Right lobe of liver (tissue), 6 donors: Measurements from ENCODE around the gene NEURL1. TPM values are rescaled to one million over a fixed set of nuclear protein-coding genes. Genes with fewer than 3 reads are reported as not detected.

Experiments used
- ATAC-seq, 4 donors: fragments of 200-7000 bp; cut with Tn5 transposase; one replicate each; pipeline ENCODE4 v1.9.1; 2020; ENCODE audit warnings: mild to moderate bottlenecking in 4 of 4, moderate library complexity in 4 of 4
- DNase-seq, 3 donors: peaks; one replicate each; pipeline ENCODE4 v3.0.0-alpha.2; 2020
- H3K27ac ChIP-seq, 3 donors: fragments of 200-600 bp; one replicate each; pipeline ENCODE4 v1.8.0; 2022
- H3K27me3 ChIP-seq, 2 donors: fragments of 200-600 bp; one replicate each; pipeline ENCODE4 v1.8.0; 2022
- H3K36me3 ChIP-seq, 4 donors: fragments of 200-600 bp; sonication (generic) in 1 of 4; one replicate each; pipeline versions ENCODE4 v1.5.1 to v1.8.0; 2017 to 2022; ENCODE audit warnings: control low read depth in 1 of 4
- H3K4me1 ChIP-seq, 4 donors: fragments of 200-600 bp; sonication (generic) in 1 of 4; one replicate each; pipeline versions ENCODE4 v1.5.1 to v1.8.0; 2017 to 2022; ENCODE audit warnings: control low read depth in 1 of 4
- H3K4me3 ChIP-seq, 3 donors: fragments of 200-600 bp; one replicate each; pipeline ENCODE4 v1.8.0; 2022
- H3K9me3 ChIP-seq, 4 donors: fragments of 200-600 bp; sonication (generic) in 1 of 4; one replicate each; pipeline versions ENCODE4 v1.5.1 to v1.8.0; 2017 to 2022; ENCODE audit warnings: control low read depth in 1 of 4
- CTCF ChIP-seq, 4 donors: fragments of 200-600 bp in 3 of 4; fragments of 450-650 bp in 1 of 4; IDR thresholded peaks; one replicate each; pipeline versions ENCODE4 v1.5.1 to v1.8.0; 2016 to 2022; ENCODE audit warnings: antibody characterized with exemption in 4 of 4, mild to moderate bottlenecking in 2 of 4
- POLR2A ChIP-seq: fragments of 450-650 bp; IDR thresholded peaks from one replicate; pipeline ENCODE4 v1.6.1; 2017; ENCODE audit warnings: antibody characterized with exemption, mild to moderate bottlenecking
- WGBS: methylation state at CpG from one replicate; pipeline ENCODE4 v1.1.6; 2018; ENCODE audit warnings: low coverage, low lambda C conversion rate; ENCODE audit not compliant: insufficient coverage; ENCODE audit errors: missing lambda C conversion rate; 5-methylcytosine and 5-hydroxymethylcytosine counted together
- intact Hi-C, 2 donors: fragments of 100-400 bp; cut with DNase I; formaldehyde crosslinking; loops; one replicate each; pipeline versions ENCODE4 v1.11.2 to v1.14.1; 2022
- total RNA-seq, 6 experiments: library from RNA; depleted of rRNA in 2 of 6; stranded (reverse); fragments of >200 nt in 2 of 6; fragmentation: NEBNext Ultra II Directional in 3 of 6; extraction: Animal tissue kit (Norgen Biotek cat#: 25700) in 3 of 6; gene quantifications; one replicate each; pipeline versions ENCODE4 v1.1.0 to v1.2.4, GENCODE V29; 2016 to 2023
- donor health status: DM: no; HTN: yes; CAD: no.
- donor health status: DM: no; HTN: no; CAD: no.
- donor health status: DM: no; HTN: no; CAD: no.
- donor health status: DM: no; HTN: yes; CAD: no.
- donor health status: DM: no; HTN: yes; CAD: no.

The NEURL1 gene
- total RNA-seq, 6 experiments from 2014 or later: 0.10 to 1.6 (median 0.83) TPM; not detected in 1

- Histone ChIP-seq H3K36me3 (no peaks in the 10 kb centered on the region), H3K27me3 (no peaks in the 10 kb centered on the region), H3K4me1 (no peaks in the 10 kb centered on the region), H3K9me3 (no peaks in the 10 kb centered on the region), H3K27ac (no peak overlapping the region), H3K4me3 (no peak overlapping the region)
- 100% methylated on average over 1 of the region's 2 CpGs for WGBS
- no peak for ATAC-seq
- intact Hi-C loops: no loop called here
- TF ChIP-seq POLR2A (no peak), CTCF (IDR thresholded peaks at IDR 0.05) (no peak)
- no peak for DNase-seq
Measured at GRCh38 chr10:103472005-103472404, 21.5 kb upstream of the NEURL1 start.

GRCh38 chr10:103473261-103473671, 20.2 kb upstream of the NEURL1 start:
- H3K4me1 ChIP-seq: no peaks in the 10 kb centered on the region
- H3K36me3 ChIP-seq: no peaks in the 10 kb centered on the region
- no peak overlapping the region for H3K4me3 ChIP-seq
- intact Hi-C loops: no loop called here
- WGBS: 30% methylated on average over 4 of the region's 32 CpGs
- no peaks in the 10 kb centered on the region for H3K27me3 ChIP-seq
- DNase-seq (no peak), ATAC-seq (no peak)
- TF ChIP-seq POLR2A: no peak
- no peak for TF ChIP-seq CTCF (IDR thresholded peaks at IDR 0.05)
- no peaks in the 10 kb centered on the region for H3K9me3 ChIP-seq
- H3K27ac ChIP-seq: no peak overlapping the region

- WGBS: 84% methylated on average over 3 of the region's 3 CpGs
- Histone ChIP-seq H3K27me3 (no peaks in the 10 kb centered on the region), H3K4me3 (no peak overlapping the region), H3K27ac (no peak overlapping the region), H3K9me3 (no peaks in the 10 kb centered on the region), H3K4me1 (no peaks in the 10 kb centered on the region), H3K36me3 (no peaks in the 10 kb centered on the region)
- TF ChIP-seq CTCF (IDR thresholded peaks at IDR 0.05) (no peak), POLR2A (no peak)
- DNase-seq (no peak), ATAC-seq (no peak)
- intact Hi-C loops: no loop called here
Measured at GRCh38 chr10:103474077-103474476, 19.4 kb upstream of the NEURL1 start.

GRCh38 chr10:103475437-103475836, 18.1 kb upstream of the NEURL1 start:
- DNase-seq (no peak), ATAC-seq (no peak)
- no peaks in the 10 kb centered on the region for H3K4me1 ChIP-seq
- no peak overlapping the region for H3K4me3 ChIP-seq
- 81% methylated on average over 3 of the region's 4 CpGs for WGBS
- no peak for TF ChIP-seq CTCF (IDR thresholded peaks at IDR 0.05)
- TF ChIP-seq POLR2A: no peak
- no peak overlapping the region for H3K27ac ChIP-seq
- H3K9me3 ChIP-seq: no peaks in the 10 kb centered on the region
- no peaks in the 10 kb centered on the region for H3K27me3 ChIP-seq
- no peaks in the 10 kb centered on the region for H3K36me3 ChIP-seq
- intact Hi-C loops: loop anchor here in 1 of 2 donors (5.0 kb wide), 1 partner anchor 58 kb away; no protein-coding TSS in a partner anchor
